B cell (primary cell): Measurements from ENCODE around the gene MRTFA. TPM values are rescaled to one million over a fixed set of nuclear protein-coding genes. Genes with fewer than 3 reads are reported as not detected.
"Not testable (repeated sequence)": the region's sequence is repeated elsewhere in the genome, so short reads cannot be mapped to it uniquely, and the experiment has no call there.

Experiments used
- ATAC-seq: fragments of 200-7000 bp; cut with Tn5 transposase; one replicate; pipeline ENCODE4 v1.10.0; 2021; ENCODE audit warnings: low read depth, mild to moderate bottlenecking, moderate number of reproducible peaks, moderate library complexity
- CTCF ChIA-PET: fragments of 350-600 bp; sonication (Branson Sonifier 250); formaldehyde crosslinking; loops from one replicate; lab custom pipeline; 2021; ENCODE audit warnings: antibody characterized with exemption, inconsistent platforms; lab: Charles Lee
- POLR2A ChIA-PET: fragments of 350-600 bp; sonication (Branson Sonifier 250); formaldehyde crosslinking; loops from one replicate; lab custom pipeline; 2021; ENCODE audit warnings: antibody characterized with exemption; lab: Charles Lee
- DNase-seq: peaks from one replicate; pipeline ENCODE4 v3.0.0; 2013
- H2AFZ ChIP-seq: 2 replicates; pipeline ENCODE4 v1.6.1; 2012; ENCODE audit warnings: mild to moderate bottlenecking, low read depth, low read length; ENCODE audit not compliant: insufficient read depth, poor library complexity, severe bottlenecking
- H3K27ac ChIP-seq, 2 donors: 1 replicate in 1 of 2; 2 replicates in 1 of 2; pipeline ENCODE4 v1.5.1; 2012 to 2013; ENCODE audit warnings: low read length in 2 of 2, mild to moderate bottlenecking in 2 of 2, moderate library complexity in 1 of 2
- H3K27me3 ChIP-seq, 4 experiments: fragments of 200-600 bp in 1 of 4; sonication (generic) in 1 of 4; replicated peaks in 1 of 4; 1 replicate in 2 of 4; 2 replicates in 2 of 4; pipeline versions ENCODE4 v1.6.1 to v1.7.0; 2013 to 2016; ENCODE audit warnings: low read length in 3 of 4, mild to moderate bottlenecking in 2 of 4, mixed read lengths in 1 of 4, moderate library complexity in 1 of 4; ENCODE audit not compliant: insufficient read depth in 4 of 4, control insufficient read depth in 3 of 4; ENCODE audit errors: control extremely low read depth in 1 of 4
- H3K36me3 ChIP-seq, 2 experiments: replicated peaks in 1 of 2; 1 replicate in 1 of 2; 2 replicates in 1 of 2; pipeline versions ENCODE4 v1.6.1 to v1.7.1; 2013; ENCODE audit warnings: low read length in 1 of 2; ENCODE audit not compliant: insufficient read depth in 2 of 2, control insufficient read depth in 1 of 2; ENCODE audit errors: control extremely low read depth in 1 of 2, extremely low read depth in 1 of 2
- H3K4me1 ChIP-seq, 2 donors: fragments of 200-600 bp in 1 of 2; sonication (generic) in 1 of 2; 1 replicate in 1 of 2; 2 replicates in 1 of 2; pipeline versions ENCODE4 v1.5.1 to v1.6.1; 2013 to 2017; ENCODE audit warnings: low read length in 2 of 2; ENCODE audit not compliant: control insufficient read depth in 2 of 2, insufficient read depth in 2 of 2
- H3K4me2 ChIP-seq: replicated peaks from 2 replicates; pipeline ENCODE3; 2012; ENCODE audit warnings: mild to moderate bottlenecking, low read depth, low read length; ENCODE audit not compliant: poor library complexity, severe bottlenecking
- H3K4me3 ChIP-seq, 5 experiments: fragments of 200-600 bp in 1 of 5; sonication (generic) in 1 of 5; 1 replicate in 3 of 5; 2 replicates in 2 of 5; pipeline versions ENCODE4 v1.5.1 to v1.7.0; 2011 to 2016; ENCODE audit warnings: low read length in 4 of 5, mild to moderate bottlenecking in 4 of 5, low read depth in 2 of 5, control low read depth in 1 of 5, moderate library complexity in 1 of 5; ENCODE audit not compliant: insufficient read depth in 1 of 5; ENCODE audit errors: control extremely low read depth in 1 of 5, extremely low read depth in 1 of 5
- H3K79me2 ChIP-seq: fragments of 200-600 bp; sonication (generic); one replicate; pipeline ENCODE4 v1.6.0; 2016; ENCODE audit warnings: low read length; ENCODE audit not compliant: control insufficient read depth, insufficient read depth
- H3K9ac ChIP-seq: fragments of 200-600 bp; sonication (generic); 2 replicates; pipeline ENCODE4 v1.6.1; 2017; ENCODE audit warnings: mild to moderate bottlenecking, low read length, moderate library complexity
- H3K9me3 ChIP-seq, 3 donors: one replicate each; pipeline versions ENCODE4 v1.6.1 to v1.7.1; 2013; ENCODE audit warnings: low read length in 2 of 3; ENCODE audit not compliant: control insufficient read depth in 2 of 3, insufficient read depth in 1 of 3; ENCODE audit errors: control extremely low read depth in 1 of 3
- H4K20me1 ChIP-seq: 2 replicates; pipeline ENCODE4 v1.6.0; 2012; ENCODE audit warnings: mild to moderate bottlenecking, low read length; ENCODE audit not compliant: insufficient read depth, control insufficient read depth, poor library complexity, severe bottlenecking
- H3K27ac Mint-ChIP-seq: one replicate; pipeline ENCODE4 v1.8.0; 2021; ENCODE audit warnings: mixed read lengths
- H3K27me3 Mint-ChIP-seq: one replicate; pipeline ENCODE4 v1.8.0; 2021; ENCODE audit warnings: mixed read lengths
- H3K4me1 Mint-ChIP-seq: one replicate; pipeline ENCODE4 v1.8.0; 2021; ENCODE audit warnings: mixed read lengths
- H3K4me3 Mint-ChIP-seq: one replicate; pipeline ENCODE4 v1.8.0; 2021; ENCODE audit warnings: mixed read lengths
- H3K9me3 Mint-ChIP-seq: one replicate; pipeline ENCODE4 v1.8.0; 2022; ENCODE audit warnings: mixed read lengths; ENCODE audit not compliant: insufficient read depth
- CTCF ChIP-seq: fragments of 200-600 bp; IDR thresholded peaks from one replicate; pipeline ENCODE4 v1.8.0; 2022; ENCODE audit warnings: antibody characterized with exemption, mild to moderate bottlenecking
- EZH2 ChIP-seq: IDR thresholded peaks from 2 replicates; pipeline ENCODE4 v1.6.1; 2012; ENCODE audit warnings: borderline replicate concordance, low read depth, mild to moderate bottlenecking, moderate library complexity, low read length; ENCODE audit not compliant: insufficient read depth, poor library complexity, severe bottlenecking
- WGBS: methylation state at CpG from one replicate; pipeline ENCODE4 v1.1.5; 2013; ENCODE audit warnings: missing lambda C conversion rate; ENCODE audit not compliant: insufficient coverage; 5-methylcytosine and 5-hydroxymethylcytosine counted together
- intact Hi-C: fragments of 100-400 bp; cut with micrococcal nuclease; formaldehyde crosslinking; loops from one replicate; pipeline ENCODE4 v1.10.0; 2022
- polyA plus RNA-seq: library from polyadenylated mRNA; depleted of rRNA; stranded (reverse); fragments of >200 nt; gene quantifications from 2 replicates; pipeline ENCODE4 v1.2.3, GENCODE V29; 2012
- total RNA-seq, 2 donors: library from RNA; stranded (reverse); fragments of 120-200 nt in 1 of 2; gene quantifications; 1 replicate in 1 of 2; 2 replicates in 1 of 2; pipeline versions ENCODE4 v1.2.3 to v1.2.4, GENCODE V29; 2013 to 2022

The MRTFA gene
- total and polyA plus RNA-seq, 2 donors (not counting 1 experiment from before 2014, with no cell fraction given): 28.9 to 82.6 TPM

- no peak for ATAC-seq
- no peaks in the 10 kb centered on the region for H3K27me3 Mint-ChIP-seq
- ChIA-PET POLR2A (no interaction called here), CTCF (no interaction called here)
- Histone ChIP-seq H3K36me3 (no peaks in the 10 kb centered on the region), H3K9ac (no peak overlapping the region), H3K4me2 (no peak overlapping the region), H3K4me3 (no peak overlapping the region), H3K4me1 (peaks cover 0 to 2% of the 10 kb centered on the region in 2 donors), H3K27ac (no peak overlapping the region), H3K79me2 (peaks cover 21% of the 10 kb centered on the region), H3K27me3 (no peaks in the 10 kb centered on the region), H3K9me3 (no peaks in the 10 kb centered on the region), H2AFZ (no peak overlapping the region), H4K20me1 (no peaks in the 10 kb centered on the region)
- intact Hi-C loops: no loop called here
- H3K27ac Mint-ChIP-seq: peak overlapping the region; percentile 4
- WGBS: 100% methylated on average over 1 of the region's 5 CpGs
- peaks cover 7% of the 10 kb centered on the region for H3K4me1 Mint-ChIP-seq
- TF ChIP-seq EZH2 (no peak), CTCF (no peak)
- no peak overlapping the region for H3K4me3 Mint-ChIP-seq
- DNase-seq: no peak
- H3K9me3 Mint-ChIP-seq: no peaks in the 10 kb centered on the region
These were observed 96.3 kb downstream of the MRTFA start for GRCh38 chr22:40540265-40540664.

- H3K27ac ChIP-seq, H3K27me3 ChIP-seq, H3K36me3 ChIP-seq, CTCF ChIA-PET, H3K9me3 ChIP-seq, H3K9me3 Mint-ChIP-seq, H3K27me3 Mint-ChIP-seq, H3K9ac ChIP-seq, H3K27ac Mint-ChIP-seq, ATAC-seq, POLR2A ChIA-PET, H3K4me3 ChIP-seq, DNase-seq, H3K4me3 Mint-ChIP-seq, H2AFZ ChIP-seq, H3K4me2 ChIP-seq: not testable (repeated sequence)
- Histone ChIP-seq H3K79me2 (peaks cover 26% of the 10 kb centered on the region), H3K4me1 (peaks cover 24 to 33% of the 10 kb centered on the region in 2 donors), H4K20me1 (peaks cover 12% of the 10 kb centered on the region)
- no CpG with 5 or more reads among the region's 28 CpGs for WGBS
- peaks cover 38% of the 10 kb centered on the region for H3K4me1 Mint-ChIP-seq
- intact Hi-C loops: loop anchor here (10.0 kb wide), 1 partner anchor 59 kb away; no protein-coding TSS in a partner anchor
These were observed 100.4 kb downstream of the MRTFA start for GRCh38 chr22:40536149-40536548.
